ENCODE measurements around the gene NFATC4. TPM values are rescaled to one million over a fixed set of nuclear protein-coding genes. Genes with fewer than 3 reads are reported as not detected.

NFATC4 gene
- total RNA-seq, 6 donors from 2014 or later = 8.5 to 98.5 (median 42.1) TPM

DNA sequence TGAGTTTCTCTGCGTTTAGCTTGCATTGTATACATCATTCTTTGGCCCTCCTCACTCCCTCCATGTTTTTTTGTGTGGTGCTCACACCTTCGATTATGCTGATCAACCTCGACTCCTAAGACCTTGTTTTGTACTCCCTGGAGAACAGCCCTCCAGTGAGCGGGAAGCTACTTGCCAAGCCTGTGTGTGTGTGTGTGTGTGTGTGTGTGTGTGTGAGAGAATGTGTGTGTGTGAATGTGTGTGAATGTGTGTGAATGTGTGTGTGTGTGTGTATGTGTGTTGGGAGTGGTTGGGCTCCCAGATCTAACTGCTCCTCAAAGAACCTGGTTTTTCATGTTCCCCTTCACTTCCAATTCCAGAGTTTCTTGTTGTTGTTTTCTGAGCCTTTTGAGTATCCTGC lies 36.8 kb downstream of the NFATC4 start:
- H3K4me1 ChIP-seq = peaks cover 17 to 34% (median 27%) of the 10 kb centered on the region in 4 donors
- ATAC-seq (ENCODE audit: low FRiP score in 2 of 2) (no peak), DNase-seq (no peak)
- no peaks in the 10 kb centered on the region for H3K27me3 ChIP-seq
- 61 to 71% methylated on average over 4 of the region's 4 CpGs for WGBS, 2 donors
- H3K36me3 ChIP-seq = peaks cover 0 to 21% (median 5%) of the 10 kb centered on the region in 4 donors
- H3K4me3 ChIP-seq = no peak overlapping the region
- H3K27ac ChIP-seq = no peak overlapping the region
- H3K9me3 ChIP-seq = no peaks in the 10 kb centered on the region
- TF ChIP-seq POLR2A (IDR thresholded peaks at IDR 0.05) (no peak), EP300 (IDR thresholded peaks at IDR 0.05) (no peak), POLR2AphosphoS5 (IDR thresholded peaks at IDR 0.05) (no peak)
- TF ChIP-seq, protein P1, sequence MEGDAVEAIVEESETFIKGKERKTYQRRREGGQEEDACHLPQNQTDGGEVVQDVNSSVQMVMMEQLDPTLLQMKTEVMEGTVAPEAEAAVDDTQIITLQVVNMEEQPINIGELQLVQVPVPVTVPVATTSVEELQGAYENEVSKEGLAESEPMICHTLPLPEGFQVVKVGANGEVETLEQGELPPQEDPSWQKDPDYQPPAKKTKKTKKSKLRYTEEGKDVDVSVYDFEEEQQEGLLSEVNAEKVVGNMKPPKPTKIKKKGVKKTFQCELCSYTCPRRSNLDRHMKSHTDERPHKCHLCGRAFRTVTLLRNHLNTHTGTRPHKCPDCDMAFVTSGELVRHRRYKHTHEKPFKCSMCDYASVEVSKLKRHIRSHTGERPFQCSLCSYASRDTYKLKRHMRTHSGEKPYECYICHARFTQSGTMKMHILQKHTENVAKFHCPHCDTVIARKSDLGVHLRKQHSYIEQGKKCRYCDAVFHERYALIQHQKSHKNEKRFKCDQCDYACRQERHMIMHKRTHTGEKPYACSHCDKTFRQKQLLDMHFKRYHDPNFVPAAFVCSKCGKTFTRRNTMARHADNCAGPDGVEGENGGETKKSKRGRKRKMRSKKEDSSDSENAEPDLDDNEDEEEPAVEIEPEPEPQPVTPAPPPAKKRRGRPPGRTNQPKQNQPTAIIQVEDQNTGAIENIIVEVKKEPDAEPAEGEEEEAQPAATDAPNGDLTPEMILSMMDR (IDR thresholded peaks at IDR 0.05) = no peak

DNA sequence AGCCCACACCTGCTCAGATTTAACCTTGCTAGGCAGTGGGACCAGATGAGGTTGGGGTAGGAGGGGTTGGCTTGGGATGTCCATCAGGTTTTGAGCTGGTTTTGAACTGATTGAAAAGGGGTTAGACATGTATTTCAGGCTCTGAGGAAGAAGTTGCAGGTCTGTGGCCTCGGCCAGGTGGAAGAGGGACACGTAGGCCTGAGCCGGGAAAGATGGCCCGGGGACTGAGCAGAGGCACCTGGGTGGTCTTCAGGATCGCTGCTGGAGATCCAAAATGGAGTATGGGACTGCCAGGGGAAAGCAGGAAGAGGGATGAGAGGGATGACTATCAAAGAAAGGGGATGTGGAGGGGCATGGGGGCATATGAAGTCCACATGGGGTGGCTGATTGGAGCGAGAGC lies 38.4 kb downstream of the NFATC4 start:
- ATAC-seq (ENCODE audit: low FRiP score in 2 of 2) = no peak
- Histone ChIP-seq H3K9me3 (no peaks in the 10 kb centered on the region), H3K4me3 (no peak overlapping the region), H3K27me3 (no peaks in the 10 kb centered on the region), H3K4me1 (peaks cover 4 to 21% (median 15%) of the 10 kb centered on the region in 4 donors), H3K27ac (no peak overlapping the region), H3K36me3 (peaks cover 0 to 33% (median 9%) of the 10 kb centered on the region in 4 donors)
- DNase-seq = no peak
- TF ChIP-seq EP300 (IDR thresholded peaks at IDR 0.05) (no peak), POLR2AphosphoS5 (IDR thresholded peaks at IDR 0.05) (no peak), POLR2A (IDR thresholded peaks at IDR 0.05) (no peak)
- TF ChIP-seq, protein P1 (IDR thresholded peaks at IDR 0.05) = no peak
- 92 to 93% methylated on average over 6 of the region's 6 CpGs for WGBS, 2 donors

DNA sequence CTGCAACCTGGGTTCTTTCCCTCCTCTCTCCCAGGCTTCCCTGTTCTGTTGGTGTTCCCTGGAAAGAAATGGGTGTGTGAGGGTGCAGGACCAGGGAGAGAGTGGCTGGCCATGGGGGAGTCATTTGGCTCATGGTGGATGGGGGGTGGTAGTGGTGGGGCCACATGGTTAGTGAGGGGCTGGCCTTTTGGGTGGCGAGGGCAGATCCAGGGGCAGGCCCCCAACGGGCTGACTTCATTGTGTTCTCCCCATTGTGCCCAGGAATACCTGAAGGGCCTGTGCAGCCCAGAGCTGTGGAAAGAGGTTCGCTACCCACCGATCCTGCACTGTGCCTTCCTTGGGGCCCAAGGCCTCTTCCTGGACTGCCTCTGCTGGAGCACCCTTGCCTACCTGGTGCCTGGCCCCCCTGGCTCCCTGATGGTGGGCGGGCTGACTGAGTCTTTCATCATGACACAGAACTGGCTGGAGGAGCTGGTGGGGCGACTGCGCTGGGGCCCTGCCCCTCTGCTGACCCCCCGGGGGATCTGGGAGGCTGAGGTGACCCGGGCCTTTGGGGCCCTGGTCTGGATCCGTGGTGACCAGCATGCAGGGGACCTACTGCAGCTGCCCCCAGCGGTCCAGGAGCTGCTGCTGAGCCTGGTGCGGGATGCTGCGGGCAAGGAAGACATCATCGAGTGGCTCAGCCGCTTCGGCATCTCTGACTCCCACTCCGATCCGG lies 39.8 kb downstream of the NFATC4 start:
- WGBS, 2 donors = 89 to 90% methylated on average over 16 to 18 of the region's 18 CpGs
- Histone ChIP-seq H3K27me3 (no peaks in the 10 kb centered on the region), H3K27ac (no peak overlapping the region), H3K36me3 (peaks cover 0 to 39% (median 11%) of the 10 kb centered on the region in 4 donors), H3K4me3 (no peak overlapping the region), H3K4me1 (peaks cover 1 to 14% (median 4%) of the 10 kb centered on the region in 4 donors), H3K9me3 (no peaks in the 10 kb centered on the region)
- DNase-seq = peak in 1 of 2 donors; percentile 63
- no peak for ATAC-seq (ENCODE audit: low FRiP score in 2 of 2)
- TF ChIP-seq EP300 (IDR thresholded peaks at IDR 0.05) (no peak), POLR2AphosphoS5 (IDR thresholded peaks at IDR 0.05) (no peak)
- TF ChIP-seq, protein P1 (IDR thresholded peaks at IDR 0.05) = no peak

DNA sequence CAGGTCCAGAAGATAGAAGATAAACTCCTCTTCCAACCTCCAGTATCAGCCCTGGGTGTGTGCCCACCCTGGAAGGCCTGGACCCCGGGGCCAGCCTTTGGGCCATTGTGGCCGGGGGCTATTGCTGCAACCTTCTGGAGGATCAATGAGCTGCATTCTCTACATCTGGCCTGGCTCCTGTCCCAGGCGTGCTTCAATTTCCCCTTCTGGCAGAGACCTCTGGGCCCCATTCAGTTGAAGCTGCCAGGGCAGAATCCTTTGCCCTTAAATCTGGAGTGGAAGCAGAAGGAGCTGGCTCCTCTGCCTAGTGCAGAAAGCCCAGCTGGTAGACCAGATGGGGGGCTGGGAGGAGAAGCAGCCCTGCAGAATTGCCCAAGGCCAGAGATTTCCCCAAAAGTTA lies 40.8 kb downstream of the NFATC4 start:
- Histone ChIP-seq H3K27me3 (no peaks in the 10 kb centered on the region), H3K36me3 (peaks cover 0 to 48% (median 14%) of the 10 kb centered on the region in 4 donors), H3K27ac (no peak overlapping the region), H3K9me3 (no peaks in the 10 kb centered on the region), H3K4me1 (peaks cover 0 to 4% (median under 1%) of the 10 kb centered on the region in 4 donors), H3K4me3 (no peak overlapping the region)
- ATAC-seq (ENCODE audit: low FRiP score in 2 of 2) (no peak), DNase-seq (no peak)
- WGBS, 2 donors = 37 to 58% methylated on average over 3 of the region's 3 CpGs
- TF ChIP-seq POLR2A (IDR thresholded peaks at IDR 0.05) (no peak), POLR2AphosphoS5 (IDR thresholded peaks at IDR 0.05) (no peak), EP300 (IDR thresholded peaks at IDR 0.05) (no peak)
- TF ChIP-seq, protein P1 (IDR thresholded peaks at IDR 0.05) = no peak

DNA sequence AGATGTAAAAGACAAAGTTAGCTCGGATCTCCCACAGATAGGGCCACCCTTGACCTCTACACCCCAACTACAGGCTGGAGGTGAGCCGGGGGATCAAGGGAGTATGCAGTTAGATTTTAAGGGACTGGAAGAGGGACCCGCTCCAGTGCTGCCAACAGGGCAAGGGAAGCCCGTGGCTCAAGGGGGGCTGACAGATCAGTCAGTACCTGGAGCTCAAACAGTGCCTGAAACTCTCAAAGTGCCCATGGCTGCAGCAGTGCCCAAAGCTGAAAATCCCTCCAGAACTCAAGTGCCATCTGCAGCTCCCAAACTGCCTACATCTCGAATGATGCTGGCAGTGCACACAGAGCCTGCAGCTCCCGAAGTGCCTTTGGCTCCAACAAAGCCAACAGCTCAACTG lies 41.2 kb downstream of the NFATC4 start:
- Histone ChIP-seq H3K27me3 (no peaks in the 10 kb centered on the region), H3K27ac (no peak overlapping the region), H3K9me3 (no peaks in the 10 kb centered on the region), H3K4me3 (no peak overlapping the region), H3K36me3 (peaks cover 0 to 53% (median 16%) of the 10 kb centered on the region in 4 donors), H3K4me1 (no peaks in the 10 kb centered on the region)
- DNase-seq (peak in 1 of 2 donors; percentile 6), ATAC-seq (ENCODE audit: low FRiP score in 2 of 2) (no peak)
- TF ChIP-seq POLR2A (IDR thresholded peaks at IDR 0.05) = no peak
- TF ChIP-seq, protein P1 (IDR thresholded peaks at IDR 0.05) = no peak
- no peak for TF ChIP-seq POLR2AphosphoS5 (IDR thresholded peaks at IDR 0.05)
- no peak for TF ChIP-seq EP300 (IDR thresholded peaks at IDR 0.05)
- WGBS, 2 donors = 71 to 85% methylated on average over 6 of the region's 6 CpGs

Data from upper lobe of left lung (tissue), 6 donors.